GM21515 (cell line): Measurements from ENCODE around the gene DRC3.
"Not testable (repeated sequence)": the region's sequence is repeated elsewhere in the genome, so short reads cannot be mapped to it uniquely, and the experiment has no call there.

Experiments
- ATAC-seq: cut with Tn5 transposase; IDR thresholded peaks from one replicate; pipeline ENCODE4 v1.9.1; 2021; ENCODE audit not compliant: unreplicated experiment

Gene DRC3

DNA sequence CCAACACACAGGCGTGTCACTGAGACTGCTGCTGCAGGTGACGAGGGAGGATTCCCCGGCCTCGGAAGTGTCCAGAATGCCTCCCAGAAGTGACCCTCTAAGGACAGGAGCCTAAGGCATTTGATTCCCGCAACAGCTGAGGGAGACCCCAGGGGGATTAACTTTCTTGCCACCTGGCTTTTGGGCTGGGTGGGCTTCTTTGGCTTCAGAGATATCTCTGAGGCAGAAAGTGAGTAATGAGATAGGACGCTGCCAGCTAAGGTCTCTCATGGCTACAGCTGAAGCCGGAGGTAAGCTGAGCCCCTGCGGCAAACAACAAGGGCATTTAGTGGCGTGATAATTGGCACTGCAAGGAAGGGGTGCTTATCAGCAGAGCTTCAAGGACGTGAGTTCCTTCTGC, 17.0 kb downstream of the DRC3 start:
- no peak for ATAC-seq

DNA sequence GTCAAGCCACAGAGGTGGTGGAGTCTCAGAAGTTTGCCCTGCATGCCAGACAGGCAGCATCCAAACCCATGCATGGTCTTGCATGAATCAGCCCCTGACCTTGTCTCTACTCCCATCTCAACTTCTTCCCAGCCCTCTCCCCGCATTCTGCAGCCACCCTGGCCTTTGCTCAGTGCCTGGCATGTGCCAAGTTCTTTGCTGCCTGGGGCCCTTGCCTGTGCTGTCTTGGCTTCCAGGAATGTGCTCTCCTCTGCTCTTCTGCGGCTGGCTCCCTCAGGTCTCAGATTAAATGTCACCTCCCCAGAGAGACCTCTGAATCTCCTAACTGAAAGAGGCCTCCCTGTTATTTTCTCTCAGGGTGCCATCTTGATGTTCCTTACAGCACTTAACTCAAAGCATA, 17.6 kb downstream of the DRC3 start:
- ATAC-seq, result no peak

DNA sequence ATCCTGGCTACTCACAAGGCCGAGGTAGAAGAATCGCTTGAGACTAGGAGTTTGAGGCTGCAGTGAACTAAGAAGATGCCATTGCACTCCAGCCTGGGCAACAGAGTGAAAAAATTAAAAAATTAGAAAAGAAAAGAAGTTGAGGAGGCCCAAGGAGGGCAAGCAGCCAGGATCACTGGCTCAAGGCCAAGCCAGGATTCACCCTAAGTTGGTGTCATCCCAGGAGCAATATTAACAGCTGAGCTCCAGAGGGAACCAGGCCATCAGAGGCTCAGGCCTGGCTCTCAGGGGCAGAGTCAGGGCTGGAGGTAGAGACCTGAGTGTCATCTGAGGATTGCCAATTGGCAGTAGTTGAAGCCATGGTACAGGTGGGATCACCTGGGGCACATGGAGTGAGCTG, 20.7 kb downstream of the DRC3 start:
- ATAC-seq, result no peak

DNA sequence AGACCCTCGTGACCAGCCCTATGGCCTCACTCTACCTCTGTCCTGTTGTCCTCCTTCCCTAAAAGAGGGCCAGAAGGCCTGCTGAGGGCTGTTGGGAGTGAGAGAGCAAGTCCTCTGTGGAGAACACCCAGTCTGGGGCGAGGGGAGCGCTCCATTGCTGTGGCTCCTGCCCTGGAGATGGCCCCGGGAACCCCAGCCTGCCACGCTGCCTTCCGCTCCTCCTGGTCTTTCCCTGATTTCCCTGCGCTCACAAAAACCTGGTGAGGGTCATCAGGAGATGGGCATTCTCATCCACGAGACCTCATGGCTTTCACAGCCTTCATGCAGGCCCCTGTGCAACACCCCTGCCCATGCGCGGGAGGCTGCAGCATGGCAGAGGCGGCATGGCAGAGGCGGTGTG, 21.2 kb downstream of the DRC3 start:
- no peak for ATAC-seq

DNA sequence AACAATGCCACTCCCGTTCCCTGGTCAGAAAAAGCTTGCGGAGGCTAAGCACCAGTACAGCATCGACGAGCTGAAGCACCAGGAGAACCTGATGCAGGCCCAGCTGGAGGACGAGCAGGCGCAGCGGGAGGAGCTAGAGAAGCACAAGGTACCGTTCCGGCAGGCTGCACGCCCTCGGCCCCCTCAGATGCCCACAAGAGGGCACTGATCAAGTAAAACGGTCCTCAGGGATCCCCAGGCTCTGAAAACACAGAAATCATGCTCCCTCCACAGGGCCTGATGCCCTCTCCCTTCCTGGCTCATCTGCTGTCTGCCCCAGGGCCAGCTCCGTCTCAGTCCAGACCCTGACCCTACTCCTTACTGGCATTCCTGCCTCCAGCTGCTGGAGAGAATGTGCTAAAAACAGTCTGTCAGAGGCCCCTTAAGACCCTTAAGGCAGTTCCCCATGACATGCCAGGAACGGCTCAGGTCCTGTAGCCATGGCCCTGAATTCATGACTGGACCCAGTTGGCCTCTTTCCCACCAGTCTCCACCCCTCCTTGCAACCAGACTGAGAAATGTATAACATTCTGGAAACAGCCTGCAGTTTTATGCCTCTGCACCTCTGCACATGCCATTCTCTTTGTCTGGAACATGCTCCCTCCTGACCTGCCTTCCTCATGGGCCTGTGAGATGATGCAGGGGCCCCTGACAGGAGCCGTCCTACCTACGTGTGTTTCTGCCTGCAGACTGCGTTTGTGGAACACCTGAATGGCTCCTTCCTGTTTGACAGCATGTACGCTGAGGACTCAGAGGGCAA, 21.8 kb downstream of the DRC3 start:
- no peak for ATAC-seq

DNA sequence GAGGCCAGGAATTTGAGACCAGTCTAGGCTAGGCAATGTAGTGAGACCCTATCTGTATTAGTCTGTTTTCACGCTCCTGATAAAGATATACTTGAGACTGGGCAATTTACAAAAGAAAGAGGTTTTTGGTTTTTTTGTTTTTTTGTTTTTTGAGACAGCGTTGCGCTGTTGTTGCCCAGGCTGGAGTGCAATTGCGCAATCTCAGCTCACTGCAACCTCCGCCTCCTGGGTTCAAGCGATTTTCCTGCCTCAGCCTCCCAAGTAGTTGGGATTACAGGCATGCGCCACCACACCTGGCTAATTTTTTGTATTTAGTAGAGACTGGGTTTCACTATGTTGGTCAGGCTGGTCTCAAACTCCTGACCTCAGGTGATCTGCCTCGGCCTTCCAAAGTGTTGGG, 23.2 kb downstream of the DRC3 start:
- not testable (repeated sequence) for ATAC-seq

DNA sequence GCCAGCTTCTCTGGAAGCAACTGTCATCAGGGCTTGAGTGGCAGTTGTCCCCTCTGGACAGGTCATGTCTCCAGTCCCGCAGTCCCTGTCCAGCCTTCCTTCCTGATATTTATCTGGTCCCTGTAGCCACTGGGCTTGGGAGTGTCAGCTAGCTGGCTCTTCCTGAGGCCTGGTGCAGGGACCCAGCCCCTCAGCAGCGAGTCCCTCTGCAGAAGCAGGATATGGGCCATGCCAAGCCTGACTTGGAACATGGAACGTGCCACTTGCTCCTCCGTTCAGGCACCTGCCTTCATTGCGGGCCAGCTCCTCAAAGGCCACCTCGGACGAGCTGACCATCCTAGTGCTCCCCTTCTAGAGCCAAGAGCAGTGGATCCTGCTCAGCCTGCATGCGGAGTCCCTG, 26.3 kb downstream of the DRC3 start:
- no peak for ATAC-seq

DNA sequence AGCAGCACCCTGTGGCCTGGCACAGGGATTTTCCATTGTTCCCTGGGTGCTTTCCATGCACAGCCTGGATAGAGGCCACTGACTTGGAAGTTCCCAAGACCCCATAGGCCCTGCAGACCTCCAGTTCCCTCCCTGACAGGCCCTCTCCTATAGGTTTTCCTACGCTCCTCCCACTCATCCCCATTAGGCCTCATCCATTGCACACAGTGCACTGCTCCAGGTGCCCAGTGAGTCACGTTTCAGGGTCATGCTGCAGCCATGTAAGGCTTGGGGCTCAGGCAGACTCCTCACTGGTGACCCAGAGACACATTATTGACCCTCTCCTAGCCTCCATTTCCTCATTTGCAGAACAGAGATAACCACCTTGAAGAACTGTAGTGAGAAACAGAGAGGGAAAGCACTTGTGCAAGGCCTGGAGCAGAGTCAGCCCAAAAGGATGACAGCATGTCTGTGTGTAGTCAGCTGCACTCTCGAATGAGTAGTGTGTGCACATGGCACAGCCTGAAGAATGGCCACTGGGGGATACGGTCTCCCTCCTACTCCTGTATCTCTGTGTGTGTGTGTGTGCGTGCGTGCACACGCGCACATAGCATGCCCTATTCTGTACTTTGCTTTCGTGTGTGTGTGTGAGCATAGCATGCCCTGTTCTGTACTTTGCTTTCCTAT, 26.8 kb downstream of the DRC3 start:
- no peak for ATAC-seq

DNA sequence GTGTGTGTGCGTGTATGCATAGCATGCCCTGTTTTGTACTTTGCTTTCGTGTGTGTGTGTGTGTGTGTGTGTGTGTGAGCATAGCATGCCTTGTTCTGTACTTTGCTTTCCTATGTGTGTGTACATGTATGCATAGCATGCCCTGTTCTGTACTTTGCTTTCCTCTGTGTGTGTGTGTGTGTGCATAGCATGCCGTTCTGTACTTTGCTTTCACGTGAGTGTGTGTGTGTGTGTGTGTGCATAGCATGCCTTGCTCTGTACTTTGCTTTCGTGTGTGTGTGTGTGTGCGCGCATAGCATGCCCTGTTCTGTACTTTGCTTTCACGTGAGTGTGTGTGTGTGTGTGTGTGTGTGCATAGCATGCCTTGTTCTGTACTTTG, 27.4 kb downstream of the DRC3 start:
- ATAC-seq, result no peak

DNA sequence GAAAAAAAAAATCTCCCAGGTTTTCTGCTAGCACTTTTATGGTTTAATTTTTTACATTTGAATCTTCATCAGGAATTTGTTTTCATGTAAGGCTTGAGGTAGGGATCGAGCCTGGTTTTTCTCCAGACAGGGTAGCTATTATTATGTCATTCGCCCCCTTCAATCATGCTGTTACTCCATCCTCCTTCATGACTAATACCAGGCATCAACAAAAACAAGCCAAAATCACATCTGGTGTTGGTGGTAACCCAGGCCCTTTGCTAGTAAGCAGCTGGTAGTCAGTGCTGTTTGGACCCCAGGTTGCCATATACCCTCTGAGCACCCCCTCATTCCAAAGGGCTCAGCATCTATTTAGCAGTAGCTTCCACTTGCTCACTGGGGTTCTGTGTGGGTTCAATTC, 29.5 kb downstream of the DRC3 start:
- no peak for ATAC-seq

DNA sequence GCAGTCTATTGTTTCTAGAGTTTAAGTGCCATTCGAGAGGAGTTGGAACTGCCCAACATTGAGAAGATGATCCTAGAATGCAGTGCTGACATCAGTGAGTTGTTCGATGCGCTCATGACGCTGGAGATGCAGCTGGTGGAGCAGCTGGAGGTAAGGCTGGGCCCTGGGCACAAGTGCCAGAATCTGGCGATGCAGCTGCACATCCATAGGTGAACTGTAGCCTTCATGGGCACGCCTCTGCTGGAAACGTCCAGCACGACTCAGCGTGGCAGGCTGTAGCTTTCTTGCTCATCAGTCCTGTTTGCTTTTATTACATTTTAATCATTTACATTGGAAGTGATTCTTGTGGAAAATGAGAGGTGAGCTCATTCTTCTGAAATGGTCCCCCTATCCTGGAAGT, 31.7 kb downstream of the DRC3 start:
- ATAC-seq, result no peak

DNA sequence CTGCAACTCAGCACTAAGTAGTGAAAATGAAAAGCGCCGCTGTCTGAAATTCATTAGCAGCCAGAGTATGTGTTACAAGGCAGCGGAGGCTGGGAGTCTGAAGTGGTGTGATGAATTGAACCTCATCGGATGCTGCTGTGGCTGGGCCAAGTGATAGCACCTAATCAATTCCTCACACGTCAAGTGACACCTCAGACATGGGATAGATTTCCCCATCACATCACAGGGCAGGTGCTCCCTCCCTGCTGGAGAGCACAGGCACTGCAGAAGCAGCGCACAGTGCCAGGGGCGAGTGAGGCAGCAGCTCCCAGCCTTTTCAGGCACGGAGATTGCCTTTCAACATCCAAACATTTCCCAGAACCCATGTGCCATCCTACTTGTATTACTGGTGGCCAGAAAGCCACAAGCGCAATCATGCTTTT, 32.2 kb downstream of the DRC3 start:
- no peak for ATAC-seq

DNA sequence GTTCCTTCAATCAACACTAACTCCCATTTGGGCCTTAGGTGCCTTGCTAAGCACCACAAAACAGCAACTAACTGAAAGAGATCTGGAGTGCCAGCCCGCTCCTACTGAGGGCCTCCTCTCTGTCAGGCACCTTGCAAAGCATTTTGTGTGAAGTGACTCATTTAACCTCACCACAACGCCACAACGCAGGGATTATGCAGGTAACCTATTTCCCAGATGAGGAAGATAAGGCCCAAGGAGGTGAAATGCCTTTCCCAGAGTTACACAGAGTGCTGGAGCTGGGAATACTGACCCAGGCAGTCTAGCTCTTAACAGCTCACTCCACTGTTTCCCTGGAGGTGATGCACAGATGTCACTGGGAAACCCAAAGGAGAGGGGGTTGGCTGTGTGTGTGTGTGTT, 32.8 kb downstream of the DRC3 start:
- no peak for ATAC-seq

DNA sequence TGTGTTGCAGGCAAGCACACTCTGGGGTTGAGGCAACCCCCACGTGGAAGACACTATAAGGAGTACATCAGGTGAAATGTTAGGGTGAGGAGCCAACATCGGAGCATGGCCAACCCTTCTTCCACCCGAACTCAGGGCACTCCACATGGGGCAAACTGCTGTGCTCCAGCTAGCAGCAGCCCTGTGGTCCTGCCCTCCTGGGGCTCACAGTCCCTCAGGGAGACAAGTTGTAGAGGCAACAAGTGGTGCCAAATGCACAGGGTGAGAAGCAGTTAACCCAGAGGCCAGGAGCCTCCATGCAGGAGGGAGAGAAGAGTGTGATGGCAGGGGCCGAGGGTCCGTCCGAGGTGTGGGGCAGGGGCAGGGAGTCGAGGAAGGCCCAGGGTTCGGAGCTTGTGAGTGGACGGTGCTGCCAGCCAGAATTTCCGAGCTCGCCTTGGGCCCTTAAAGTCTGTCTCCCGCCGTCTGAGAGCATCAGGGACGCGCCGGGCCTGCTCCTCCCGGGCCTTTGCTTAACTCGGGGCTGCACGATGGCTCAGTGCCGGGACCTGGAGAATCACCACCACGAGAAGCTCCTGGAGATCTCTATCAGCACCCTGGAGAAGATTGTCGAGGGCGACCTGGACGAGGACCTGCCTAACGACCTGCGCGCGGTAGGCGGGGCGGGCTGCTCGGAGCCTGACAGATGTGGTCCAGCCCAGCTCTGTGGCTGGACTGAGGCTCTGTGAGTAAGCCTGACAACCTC, 34.0 kb downstream of the DRC3 start:
- no peak for ATAC-seq

DNA sequence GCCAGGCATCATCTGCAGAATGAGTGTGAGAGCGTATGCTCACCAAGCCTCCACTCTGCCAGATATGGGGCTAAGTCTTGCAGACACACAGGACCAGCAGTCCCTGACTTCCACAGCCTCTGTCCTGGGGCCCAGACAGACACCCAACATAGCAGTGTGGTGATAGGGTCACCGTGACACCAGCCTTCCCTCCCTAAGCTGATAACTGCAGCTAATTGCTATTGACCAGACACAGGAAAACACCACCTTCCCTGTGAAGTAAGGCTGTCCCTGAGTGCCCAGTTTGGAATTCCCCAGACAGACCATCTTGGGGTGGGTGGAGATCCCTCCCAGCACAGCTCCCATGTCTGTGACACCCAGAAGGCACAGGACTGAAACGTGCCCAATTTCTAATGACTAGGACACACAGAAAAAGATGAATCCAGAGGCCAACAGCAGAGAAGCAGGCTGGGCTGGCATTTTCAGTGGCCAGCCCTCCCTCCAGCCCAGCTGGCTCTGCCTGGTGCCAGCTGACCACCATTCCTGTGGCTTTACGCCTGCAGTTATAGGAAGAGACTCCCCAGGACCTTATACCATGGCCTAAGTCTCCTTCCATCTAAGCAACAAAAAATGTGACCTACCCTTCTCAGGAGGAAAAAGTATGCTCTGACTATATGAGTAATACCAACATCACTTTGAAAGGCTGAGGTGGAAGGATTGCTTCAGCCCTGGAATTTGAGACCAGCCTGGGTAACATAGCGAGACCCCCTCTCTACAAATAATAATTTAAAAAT, 36.0 kb downstream of the DRC3 start:
- no peak for ATAC-seq

DNA sequence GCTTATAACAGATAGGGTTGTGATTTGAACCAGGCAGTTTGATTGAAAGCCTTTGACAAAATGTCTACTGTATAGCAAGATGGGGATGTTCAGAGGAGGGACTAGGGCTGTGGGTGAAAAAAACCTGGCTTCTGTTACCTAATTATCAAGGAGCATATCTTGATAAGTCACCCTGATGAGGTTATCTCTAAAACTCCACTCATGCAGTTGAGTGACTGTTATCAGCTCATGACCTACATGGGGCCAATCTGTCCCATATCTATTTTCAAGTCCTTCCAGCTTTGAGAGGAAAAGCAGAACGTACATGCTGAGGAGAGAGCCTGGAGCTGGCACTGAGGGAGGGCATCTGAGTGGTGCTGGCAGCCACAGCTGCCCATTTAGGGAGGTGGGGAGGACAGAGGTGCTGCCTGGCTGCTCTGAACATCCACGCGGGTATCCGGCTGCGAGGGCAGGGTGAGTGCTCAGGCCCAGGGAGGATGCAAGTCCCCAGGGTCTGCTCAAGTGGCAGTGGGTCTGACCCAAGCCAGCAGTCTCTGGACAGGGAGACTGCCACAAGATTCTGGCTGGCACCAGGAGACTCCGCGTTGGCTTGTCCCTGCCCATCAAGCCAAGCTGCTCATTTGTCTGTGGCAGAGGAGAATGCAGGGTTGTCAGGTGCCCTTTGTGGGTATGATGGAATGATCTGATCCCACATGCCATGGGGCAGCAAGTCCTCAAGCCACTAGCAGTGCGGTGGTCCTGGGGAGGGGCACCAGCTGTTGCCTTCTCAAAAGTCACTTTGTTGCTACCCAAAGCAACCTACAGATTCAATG, 37.2 kb downstream of the DRC3 start:
- ATAC-seq, result no peak

DNA sequence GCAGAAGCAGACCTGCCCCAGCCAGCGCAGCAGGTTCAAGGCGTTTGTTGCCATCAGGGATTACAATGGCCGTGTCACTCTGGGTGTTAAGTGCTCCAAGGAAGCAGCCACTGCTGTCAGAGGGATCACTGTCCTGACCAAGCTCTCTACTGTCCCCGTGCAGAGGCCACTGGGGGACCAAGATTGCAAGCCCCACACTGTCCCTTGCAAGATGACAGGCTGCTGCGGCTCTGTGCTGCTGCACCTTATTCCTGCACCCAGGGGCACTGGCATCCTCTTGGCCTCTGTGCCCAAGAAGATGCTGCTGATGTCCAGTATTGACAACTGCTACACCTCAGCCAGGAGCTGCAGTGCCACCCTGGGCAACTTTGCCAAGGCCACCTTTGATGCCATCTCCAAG, 38.6 kb downstream of the DRC3 start:
- no peak for ATAC-seq

DNA sequence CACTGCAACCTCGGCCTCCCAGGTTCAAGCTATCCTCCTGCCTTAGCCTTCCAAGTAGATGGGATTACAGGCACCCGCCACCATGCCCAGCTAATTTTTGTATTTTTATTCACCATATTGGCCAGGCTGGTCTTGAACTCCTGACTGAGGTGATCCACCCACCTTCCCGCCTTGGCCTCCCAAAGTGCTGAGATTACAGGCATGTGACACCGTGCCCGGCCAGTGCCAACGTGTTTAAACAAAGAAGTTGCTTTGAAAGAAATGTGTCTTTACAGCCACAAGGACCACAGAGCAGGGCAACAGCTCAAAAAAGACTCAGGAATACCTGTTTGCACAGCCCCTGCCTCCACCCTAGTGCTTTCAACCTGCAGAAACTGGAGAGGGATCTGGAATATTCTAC, 41.3 kb downstream of the DRC3 start:
- ATAC-seq, result no peak

DNA sequence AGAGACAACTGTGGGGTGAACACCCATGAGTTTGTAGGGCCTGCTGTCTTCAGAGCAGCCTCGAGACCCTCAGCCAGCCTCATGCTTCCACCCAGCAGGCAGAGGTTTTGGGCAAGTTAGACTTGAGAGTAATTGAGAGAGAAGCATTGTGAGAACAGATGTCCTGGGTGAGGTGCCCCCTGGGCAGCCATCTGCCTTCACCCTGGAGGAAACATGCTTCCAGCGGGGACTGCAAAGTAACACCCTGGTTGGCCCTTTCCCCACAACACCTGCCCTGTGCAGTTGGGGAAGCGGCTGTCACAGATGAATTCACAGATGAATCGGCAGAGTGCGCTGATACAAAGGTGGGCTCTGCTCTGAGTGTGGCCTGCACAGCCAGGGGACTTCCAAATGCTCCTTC, 42.9 kb downstream of the DRC3 start:
- no peak for ATAC-seq

DNA sequence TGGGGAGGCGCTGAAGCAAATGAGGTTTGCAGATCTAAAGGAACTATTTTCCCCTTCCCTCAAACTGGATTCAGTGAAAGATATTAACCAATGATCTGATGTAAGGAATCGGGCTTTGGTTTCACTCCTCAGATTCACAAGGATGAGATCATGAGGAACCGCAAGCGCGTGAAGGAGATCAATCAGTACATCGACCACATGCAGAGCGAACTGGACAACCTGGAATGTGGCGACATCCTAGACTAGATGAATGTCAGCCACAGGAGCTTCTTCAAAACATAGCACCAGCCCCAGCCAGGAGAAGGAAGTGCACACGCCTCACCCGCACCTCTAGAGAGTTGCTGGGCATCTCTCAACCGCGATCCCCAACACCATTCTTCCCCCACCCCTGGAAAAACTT, 43.8 kb downstream of the DRC3 start:
- ATAC-seq, result no peak

DNA sequence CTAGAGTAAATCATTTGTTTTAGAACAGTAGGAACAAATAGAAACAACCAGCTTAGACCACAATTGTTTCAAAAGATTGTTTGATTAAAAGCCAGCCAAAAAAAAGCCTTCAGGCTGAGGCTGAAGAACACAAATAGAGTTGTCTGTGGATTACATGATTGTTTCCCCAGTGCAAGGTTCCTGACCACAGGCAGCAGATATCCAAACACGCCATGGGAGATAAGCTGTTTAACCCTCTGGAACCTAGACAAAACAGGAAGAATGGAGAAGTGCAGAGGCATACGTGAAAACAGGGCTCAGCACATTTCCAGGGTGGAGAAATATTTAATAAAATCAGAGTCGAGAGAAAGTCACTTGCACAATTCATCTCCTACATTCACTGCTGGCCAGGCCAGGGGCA, 45.3 kb downstream of the DRC3 start:
- ATAC-seq, result no peak
